HEK293 (cell line): Measurements from ENCODE around the gene GPRASP2.
"Not testable (repeated sequence)": the region's sequence is repeated elsewhere in the genome, so short reads cannot be mapped to it uniquely, and the experiment has no call there.

ENCODE experiments used
- CTCF ChIA-PET: fragments of 350-600 bp; formaldehyde crosslinking; extraction: SDS; loops from one replicate; lab custom pipeline; 2021; ENCODE audit warnings: antibody characterized with exemption; lab: Yijun Ruan, JAX
- POLR2A ChIA-PET: fragments of 300-600 bp; formaldehyde crosslinking; extraction: SDS; loops from one replicate; lab custom pipeline; 2020; ENCODE audit warnings: antibody characterized with exemption, inconsistent platforms; lab: Yijun Ruan, JAX
- H3K27ac ChIP-seq: fragments of 200-500 bp; sonication (Bioruptor generic); 2 replicates; pipeline ENCODE4 v1.5.1; 2014; ENCODE audit warnings: low read depth, low read length, control low read depth, inconsistent platforms; ENCODE audit errors: extremely low read depth
- H3K36me3 ChIP-seq, 2 experiments: fragments of 200-500 bp in 1 of 2; sonication (Bioruptor generic) in 1 of 2; 1 replicate in 1 of 2; 2 replicates in 1 of 2; pipeline ENCODE4 v1.5.1; 2014 to 2017; ENCODE audit warnings: inconsistent platforms in 2 of 2, low read length in 2 of 2; ENCODE audit not compliant: control insufficient read depth in 2 of 2, insufficient read depth in 1 of 2
- H3K4me1 ChIP-seq: fragments of 200-500 bp; sonication (Bioruptor generic); 2 replicates; pipeline ENCODE4 v1.5.1; 2014; ENCODE audit warnings: mild to moderate bottlenecking, low read length, inconsistent platforms; ENCODE audit not compliant: control insufficient read depth, insufficient read depth
- H3K4me3 ChIP-seq: 2 replicates; pipeline ENCODE4 v1.5.1; 2011; ENCODE audit warnings: low read depth, mild to moderate bottlenecking, control low read depth, low read length, moderate library complexity
- H3K9me3 ChIP-seq: fragments of 200-500 bp; sonication (Bioruptor generic); 2 replicates; pipeline ENCODE4 v1.5.1; 2014; ENCODE audit warnings: low read depth, low read length, inconsistent platforms; ENCODE audit not compliant: control insufficient read depth, insufficient read depth
- ZBTB11 ChIP-seq: fragments of 450-650 bp; formaldehyde crosslinking; conservative IDR thresholded peaks from 2 replicates; pipeline ENCODE4 v1.5.1; 2016; ENCODE audit warnings: low read depth, missing biosample characterization, missing genetic modification characterization
- ZBTB6 ChIP-seq: fragments of 450-650 bp; formaldehyde crosslinking; IDR thresholded peaks from 2 replicates; pipeline ENCODE4 v1.5.1; 2017; ENCODE audit warnings: missing biosample characterization, missing genetic modification characterization
- ZNF202 ChIP-seq: fragments of 450-650 bp; formaldehyde crosslinking; IDR thresholded peaks from 2 replicates; pipeline ENCODE4 v1.5.1; 2016; ENCODE audit warnings: missing biosample characterization, missing genetic modification characterization, borderline replicate concordance
- ZNF266 ChIP-seq: fragments of 450-650 bp; formaldehyde crosslinking; IDR thresholded peaks from 2 replicates; pipeline ENCODE4 v1.5.1; 2016; ENCODE audit warnings: missing biosample characterization, missing genetic modification characterization, low read depth
- ZNF394 ChIP-seq: fragments of 450-650 bp; formaldehyde crosslinking; IDR thresholded peaks from 2 replicates; pipeline ENCODE4 v1.5.1; 2016; ENCODE audit warnings: missing biosample characterization, missing genetic modification characterization, mild to moderate bottlenecking, moderate library complexity, borderline replicate concordance
- ZNF433 ChIP-seq: fragments of 450-650 bp; formaldehyde crosslinking; IDR thresholded peaks from 2 replicates; pipeline ENCODE4 v1.5.1; 2016; ENCODE audit warnings: missing biosample characterization, missing genetic modification characterization, low read depth
- ZNF510 ChIP-seq: fragments of 450-650 bp; formaldehyde crosslinking; IDR thresholded peaks from 2 replicates; pipeline ENCODE4 v1.5.1; 2018; ENCODE audit warnings: mild to moderate bottlenecking, missing genetic modification characterization, missing biosample characterization; ENCODE audit not compliant: insufficient replicate concordance
- ZNF560 ChIP-seq: fragments of 450-650 bp; formaldehyde crosslinking; IDR thresholded peaks from 2 replicates; pipeline ENCODE4 v1.5.1; 2017; ENCODE audit warnings: missing biosample characterization, missing genetic modification characterization, borderline replicate concordance
- ZNF623 ChIP-seq: fragments of 450-650 bp; formaldehyde crosslinking; IDR thresholded peaks from 2 replicates; pipeline ENCODE4 v1.5.1; 2016; ENCODE audit warnings: missing biosample characterization, missing genetic modification characterization
- ZNF654 ChIP-seq: fragments of 450-650 bp; formaldehyde crosslinking; IDR thresholded peaks from 2 replicates; pipeline ENCODE4 v1.5.1; 2016; ENCODE audit warnings: low read depth, missing biosample characterization, missing genetic modification characterization
- TF ChIP-seq, protein P1 (sequence below): fragments of 450-650 bp; formaldehyde crosslinking; conservative IDR thresholded peaks from 2 replicates; pipeline ENCODE4 v1.5.1; 2016; ENCODE audit warnings: low read depth, missing biosample characterization, missing genetic modification characterization
- TF ChIP-seq, protein P2 (sequence below): fragments of 450-650 bp; formaldehyde crosslinking; IDR thresholded peaks from 2 replicates; pipeline ENCODE4 v1.5.1; 2016; ENCODE audit warnings: missing biosample characterization, missing genetic modification characterization, borderline replicate concordance
- TF ChIP-seq, protein P3 (sequence below): fragments of 450-650 bp; formaldehyde crosslinking; IDR thresholded peaks from 2 replicates; pipeline ENCODE4 v1.5.1; 2016; ENCODE audit warnings: missing biosample characterization, missing genetic modification characterization

The GPRASP2 gene

GRCh38 chrX:102672856-102673255 is 39.4 kb upstream of the GPRASP2 start (continued):
- TF ChIP-seq, protein P1, sequence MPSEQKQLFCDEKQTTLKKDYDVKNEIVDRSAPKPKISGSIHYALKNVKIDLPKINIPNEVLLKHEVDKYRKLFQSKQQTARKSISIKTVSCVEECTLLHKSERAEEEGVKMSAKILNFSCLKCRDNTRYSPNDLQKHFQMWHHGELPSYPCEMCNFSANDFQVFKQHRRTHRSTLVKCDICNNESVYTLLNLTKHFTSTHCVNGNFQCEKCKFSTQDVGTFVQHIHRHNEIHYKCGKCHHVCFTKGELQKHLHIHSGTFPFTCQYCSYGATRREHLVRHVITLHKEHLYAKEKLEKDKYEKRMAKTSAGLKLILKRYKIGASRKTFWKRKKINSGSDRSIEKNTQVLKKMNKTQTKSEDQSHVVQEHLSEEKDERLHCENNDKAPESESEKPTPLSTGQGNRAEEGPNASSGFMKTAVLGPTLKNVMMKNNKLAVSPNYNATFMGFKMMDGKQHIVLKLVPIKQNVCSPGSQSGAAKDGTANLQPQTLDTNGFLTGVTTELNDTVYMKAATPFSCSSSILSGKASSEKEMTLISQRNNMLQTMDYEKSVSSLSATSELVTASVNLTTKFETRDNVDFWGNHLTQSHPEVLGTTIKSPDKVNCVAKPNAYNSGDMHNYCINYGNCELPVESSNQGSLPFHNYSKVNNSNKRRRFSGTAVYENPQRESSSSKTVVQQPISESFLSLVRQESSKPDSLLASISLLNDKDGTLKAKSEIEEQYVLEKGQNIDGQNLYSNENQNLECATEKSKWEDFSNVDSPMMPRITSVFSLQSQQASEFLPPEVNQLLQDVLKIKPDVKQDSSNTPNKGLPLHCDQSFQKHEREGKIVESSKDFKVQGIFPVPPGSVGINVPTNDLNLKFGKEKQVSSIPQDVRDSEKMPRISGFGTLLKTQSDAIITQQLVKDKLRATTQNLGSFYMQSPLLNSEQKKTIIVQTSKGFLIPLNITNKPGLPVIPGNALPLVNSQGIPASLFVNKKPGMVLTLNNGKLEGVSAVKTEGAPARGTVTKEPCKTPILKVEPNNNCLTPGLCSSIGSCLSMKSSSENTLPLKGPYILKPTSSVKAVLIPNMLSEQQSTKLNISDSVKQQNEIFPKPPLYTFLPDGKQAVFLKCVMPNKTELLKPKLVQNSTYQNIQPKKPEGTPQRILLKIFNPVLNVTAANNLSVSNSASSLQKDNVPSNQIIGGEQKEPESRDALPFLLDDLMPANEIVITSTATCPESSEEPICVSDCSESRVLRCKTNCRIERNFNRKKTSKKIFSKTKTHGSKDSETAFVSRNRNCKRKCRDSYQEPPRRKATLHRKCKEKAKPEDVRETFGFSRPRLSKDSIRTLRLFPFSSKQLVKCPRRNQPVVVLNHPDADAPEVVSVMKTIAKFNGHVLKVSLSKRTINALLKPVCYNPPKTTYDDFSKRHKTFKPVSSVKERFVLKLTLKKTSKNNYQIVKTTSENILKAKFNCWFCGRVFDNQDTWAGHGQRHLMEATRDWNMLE (tag by site-specific recombination): no peak
- no peak for TF ChIP-seq ZBTB6 (tag by site-specific recombination)
- TF ChIP-seq, all 188 proteins: peak for 0

GRCh38 chrX:102677479-102677878 is 34.8 kb upstream of the GPRASP2 start:
- CTCF ChIA-PET, H3K9me3 ChIP-seq: not testable (repeated sequence)
- TF ChIP-seq ZNF433 (tag by site-specific recombination) (0 out of 2 replicates have a peak, but pooled peaks have one; percentile 20), ZNF202 (peak; percentile 46; the same call in 1 of the 2 replicates), ZNF394 (tag by site-specific recombination) (peak; percentile 74; the same call in 1 of the 2 replicates), ZNF560 (tag by site-specific recombination) (0 out of 2 replicates have a peak, but pooled peaks have one; percentile 53), ZNF654 (peak; percentile 34), ZNF623 (tag by site-specific recombination) (peak; percentile 40; the same call in 1 of the 2 replicates), ZBTB11 (tag by site-specific recombination) (peak; percentile 64), ZNF266 (tag by site-specific recombination) (peak; percentile 32; the same call in 1 of the 2 replicates), ZNF510 (tag by site-specific recombination) (peak; percentile 44)
- TF ChIP-seq, protein P1 (tag by site-specific recombination): peak; percentile 72; the same call in 1 of the 2 replicates
- TF ChIP-seq, protein P2, sequence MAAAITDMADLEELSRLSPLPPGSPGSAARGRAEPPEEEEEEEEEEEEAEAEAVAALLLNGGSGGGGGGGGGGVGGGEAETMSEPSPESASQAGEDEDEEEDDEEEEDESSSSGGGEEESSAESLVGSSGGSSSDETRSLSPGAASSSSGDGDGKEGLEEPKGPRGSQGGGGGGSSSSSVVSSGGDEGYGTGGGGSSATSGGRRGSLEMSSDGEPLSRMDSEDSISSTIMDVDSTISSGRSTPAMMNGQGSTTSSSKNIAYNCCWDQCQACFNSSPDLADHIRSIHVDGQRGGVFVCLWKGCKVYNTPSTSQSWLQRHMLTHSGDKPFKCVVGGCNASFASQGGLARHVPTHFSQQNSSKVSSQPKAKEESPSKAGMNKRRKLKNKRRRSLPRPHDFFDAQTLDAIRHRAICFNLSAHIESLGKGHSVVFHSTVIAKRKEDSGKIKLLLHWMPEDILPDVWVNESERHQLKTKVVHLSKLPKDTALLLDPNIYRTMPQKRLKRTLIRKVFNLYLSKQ (tag by site-specific recombination): 0 out of 2 replicates have a peak, but pooled peaks have one; percentile 46
- TF ChIP-seq, protein P3, sequence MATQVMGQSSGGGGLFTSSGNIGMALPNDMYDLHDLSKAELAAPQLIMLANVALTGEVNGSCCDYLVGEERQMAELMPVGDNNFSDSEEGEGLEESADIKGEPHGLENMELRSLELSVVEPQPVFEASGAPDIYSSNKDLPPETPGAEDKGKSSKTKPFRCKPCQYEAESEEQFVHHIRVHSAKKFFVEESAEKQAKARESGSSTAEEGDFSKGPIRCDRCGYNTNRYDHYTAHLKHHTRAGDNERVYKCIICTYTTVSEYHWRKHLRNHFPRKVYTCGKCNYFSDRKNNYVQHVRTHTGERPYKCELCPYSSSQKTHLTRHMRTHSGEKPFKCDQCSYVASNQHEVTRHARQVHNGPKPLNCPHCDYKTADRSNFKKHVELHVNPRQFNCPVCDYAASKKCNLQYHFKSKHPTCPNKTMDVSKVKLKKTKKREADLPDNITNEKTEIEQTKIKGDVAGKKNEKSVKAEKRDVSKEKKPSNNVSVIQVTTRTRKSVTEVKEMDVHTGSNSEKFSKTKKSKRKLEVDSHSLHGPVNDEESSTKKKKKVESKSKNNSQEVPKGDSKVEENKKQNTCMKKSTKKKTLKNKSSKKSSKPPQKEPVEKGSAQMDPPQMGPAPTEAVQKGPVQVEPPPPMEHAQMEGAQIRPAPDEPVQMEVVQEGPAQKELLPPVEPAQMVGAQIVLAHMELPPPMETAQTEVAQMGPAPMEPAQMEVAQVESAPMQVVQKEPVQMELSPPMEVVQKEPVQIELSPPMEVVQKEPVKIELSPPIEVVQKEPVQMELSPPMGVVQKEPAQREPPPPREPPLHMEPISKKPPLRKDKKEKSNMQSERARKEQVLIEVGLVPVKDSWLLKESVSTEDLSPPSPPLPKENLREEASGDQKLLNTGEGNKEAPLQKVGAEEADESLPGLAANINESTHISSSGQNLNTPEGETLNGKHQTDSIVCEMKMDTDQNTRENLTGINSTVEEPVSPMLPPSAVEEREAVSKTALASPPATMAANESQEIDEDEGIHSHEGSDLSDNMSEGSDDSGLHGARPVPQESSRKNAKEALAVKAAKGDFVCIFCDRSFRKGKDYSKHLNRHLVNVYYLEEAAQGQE (tag by site-specific recombination): peak; percentile 26; the same call in 1 of the 2 replicates

More at GRCh38 chrX:102677479-102677878, 34.8 kb upstream of the GPRASP2 start:
- H3K36me3 ChIP-seq, H3K4me1 ChIP-seq, POLR2A ChIA-PET, H3K27ac ChIP-seq, H3K4me3 ChIP-seq: not testable (repeated sequence)
